GM21367 (cell line): ENCODE results near the gene DCLK2.

ENCODE experiments used
- ATAC-seq: cut with Tn5 transposase; IDR thresholded peaks from one replicate; pipeline ENCODE4 v1.9.1; 2021; ENCODE audit not compliant: unreplicated experiment

Gene DCLK2

GRCh38 chr4:150256225-150256620 lies 178.0 kb downstream of the DCLK2 start:
- ATAC-seq: no peak

- no peak for ATAC-seq
These were observed 178.8 kb downstream of the DCLK2 start for GRCh38 chr4:150256841-150257730.

- no peak for ATAC-seq
These were observed 180.3 kb downstream of the DCLK2 start for GRCh38 chr4:150258569-150258968.

- ATAC-seq: no peak
These were observed 181.8 kb downstream of the DCLK2 start for GRCh38 chr4:150259861-150260567.

GRCh38 chr4:150261571-150261970 lies 183.3 kb downstream of the DCLK2 start:
- ATAC-seq: no peak

GRCh38 chr4:150262611-150263010 lies 184.4 kb downstream of the DCLK2 start:
- ATAC-seq: no peak

GRCh38 chr4:150264595-150265161 lies 186.4 kb downstream of the DCLK2 start:
- no peak for ATAC-seq

- ATAC-seq: no peak
These were observed 187.6 kb downstream of the DCLK2 start for GRCh38 chr4:150265806-150266205.

GRCh38 chr4:150268444-150268843 lies 190.2 kb downstream of the DCLK2 start:
- no peak for ATAC-seq

- no peak for ATAC-seq
These were observed 200.0 kb downstream of the DCLK2 start for GRCh38 chr4:150278206-150278605.

- no peak for ATAC-seq
These were observed 202.0 kb downstream of the DCLK2 start for GRCh38 chr4:150280081-150280895.

- no peak for ATAC-seq
These were observed 202.7 kb downstream of the DCLK2 start for GRCh38 chr4:150280975-150281374.

GRCh38 chr4:150283689-150284088 lies 205.4 kb downstream of the DCLK2 start:
- no peak for ATAC-seq

GRCh38 chr4:150286656-150287055 lies 208.4 kb downstream of the DCLK2 start:
- no peak for ATAC-seq

GRCh38 chr4:150289198-150289597 lies 211.0 kb downstream of the DCLK2 start:
- no peak for ATAC-seq

GRCh38 chr4:150289881-150290280 lies 211.6 kb downstream of the DCLK2 start:
- no peak for ATAC-seq

GRCh38 chr4:150297861-150298474 lies 219.7 kb downstream of the DCLK2 start:
- no peak for ATAC-seq

- no peak for ATAC-seq
These were observed 221.6 kb downstream of the DCLK2 start for GRCh38 chr4:150299816-150300215.

- no peak for ATAC-seq
These were observed 224.3 kb downstream of the DCLK2 start for GRCh38 chr4:150302553-150302952.

- ATAC-seq: no peak
These were observed 227.8 kb downstream of the DCLK2 start for GRCh38 chr4:150305995-150306394.

- no peak for ATAC-seq
These were observed 228.5 kb downstream of the DCLK2 start for GRCh38 chr4:150306719-150307118.
